Trophoblast cell (in vitro differentiated cells and primary cell): ENCODE data around the gene CNTNAP4.

Experiments used
- DNase-seq, 2 donors: peaks; one replicate each; pipeline ENCODE4 v3.0.0-alpha.2; 2016
- H2AFZ ChIP-seq: 2 replicates; pipeline ENCODE4 v1.6.1; 2013; ENCODE audit warnings: low read length, moderate library complexity, mild to moderate bottlenecking; ENCODE audit not compliant: insufficient read depth, poor library complexity
- H2AK5ac ChIP-seq: 2 replicates; pipeline ENCODE4 v1.6.1; 2013; ENCODE audit warnings: mild to moderate bottlenecking, low read length
- H2BK120ac ChIP-seq: 2 replicates; pipeline ENCODE4 v1.6.1; 2013; ENCODE audit warnings: low read length, mild to moderate bottlenecking, moderate library complexity; ENCODE audit not compliant: insufficient read depth, poor library complexity
- H2BK12ac ChIP-seq: 2 replicates; pipeline ENCODE4 v1.6.1; 2013; ENCODE audit warnings: mild to moderate bottlenecking, low read length, moderate library complexity
- H2BK5ac ChIP-seq: 2 replicates; pipeline ENCODE4 v1.6.1; 2013; ENCODE audit warnings: low read length, low read depth, moderate library complexity, mild to moderate bottlenecking; ENCODE audit not compliant: poor library complexity
- H3K14ac ChIP-seq: 2 replicates; pipeline ENCODE4 v1.6.1; 2013; ENCODE audit warnings: mild to moderate bottlenecking, low read length
- H3K18ac ChIP-seq: 2 replicates; pipeline ENCODE4 v1.6.1; 2013; ENCODE audit warnings: mild to moderate bottlenecking, low read length
- H3K23ac ChIP-seq: 2 replicates; pipeline ENCODE4 v1.6.1; 2013; ENCODE audit warnings: low read length
- H3K27ac ChIP-seq: 2 replicates; pipeline ENCODE4 v1.5.1; 2013; ENCODE audit warnings: low read depth, mild to moderate bottlenecking, inconsistent platforms, low read length, moderate library complexity
- H3K27me3 ChIP-seq: 2 replicates; pipeline ENCODE4 v1.6.1; 2013; ENCODE audit warnings: inconsistent platforms, mild to moderate bottlenecking, low read length, moderate library complexity; ENCODE audit not compliant: insufficient read depth
- H3K36me3 ChIP-seq, 2 experiments: 1 replicate in 1 of 2; 2 replicates in 1 of 2; pipeline ENCODE4 v1.6.1; 2013; ENCODE audit warnings: low read length in 2 of 2, mild to moderate bottlenecking in 2 of 2, moderate library complexity in 1 of 2; ENCODE audit not compliant: insufficient read depth in 2 of 2, control insufficient read depth in 1 of 2
- H3K4ac ChIP-seq: 2 replicates; pipeline ENCODE4 v1.6.1; 2013; ENCODE audit warnings: low read depth, mild to moderate bottlenecking, low read length, moderate library complexity
- H3K4me1 ChIP-seq, 2 experiments: 1 replicate in 1 of 2; 2 replicates in 1 of 2; pipeline ENCODE4 v1.6.1; 2013; ENCODE audit warnings: low read length in 2 of 2, mild to moderate bottlenecking in 2 of 2, moderate library complexity in 1 of 2; ENCODE audit not compliant: insufficient read depth in 2 of 2, control insufficient read depth in 1 of 2
- H3K4me2 ChIP-seq: 2 replicates; pipeline ENCODE4 v1.6.1; 2013; ENCODE audit warnings: inconsistent platforms, mild to moderate bottlenecking, low read length, moderate library complexity
- H3K4me3 ChIP-seq: 2 replicates; pipeline ENCODE4 v1.5.1; 2013; ENCODE audit warnings: mild to moderate bottlenecking, low read depth, low read length, inconsistent platforms
- H3K79me1 ChIP-seq: one replicate; pipeline ENCODE4 v1.6.1; 2013; ENCODE audit warnings: low read length
- H3K79me2 ChIP-seq: 2 replicates; pipeline ENCODE4 v1.6.1; 2013; ENCODE audit warnings: low read length, mild to moderate bottlenecking; ENCODE audit not compliant: control insufficient read depth, insufficient read depth, poor library complexity
- H3K9ac ChIP-seq: 2 replicates; pipeline ENCODE4 v1.6.1; 2013; ENCODE audit warnings: mild to moderate bottlenecking, low read length
- H3K9me3 ChIP-seq: 2 replicates; pipeline ENCODE4 v1.6.1; 2013; ENCODE audit warnings: low read depth, mild to moderate bottlenecking, control low read depth, inconsistent platforms, low read length; ENCODE audit not compliant: insufficient read depth
- H4K12ac ChIP-seq: 2 replicates; pipeline ENCODE4 v1.6.1; 2013; ENCODE audit warnings: low read depth, mild to moderate bottlenecking, low read length, moderate library complexity
- H4K8ac ChIP-seq: 2 replicates; pipeline ENCODE4 v1.6.1; 2013; ENCODE audit warnings: low read depth, mild to moderate bottlenecking, low read length, moderate library complexity
- H4K91ac ChIP-seq: one replicate; pipeline ENCODE4 v1.6.1; 2013; ENCODE audit warnings: low read depth, mild to moderate bottlenecking, low read length, moderate library complexity
- WGBS: extraction: QIAGEN DNeasy Blood & Tissue Kit; methylation state at CpG from one replicate; pipeline ENCODE4 v1.1.7; 2013; ENCODE audit warnings: missing lambda C conversion rate; ENCODE audit not compliant: insufficient read length, insufficient coverage; ENCODE audit errors: extremely low coverage; 5-methylcytosine and 5-hydroxymethylcytosine counted together

The CNTNAP4 gene

GRCh38 chr16:76539609-76540008 lies 262.4 kb downstream of the CNTNAP4 start:
- Histone ChIP-seq H4K91ac (no peak overlapping the region), H3K27me3 (no peaks in the 10 kb centered on the region), H4K8ac (no peak overlapping the region), H3K79me2 (no peaks in the 10 kb centered on the region), H3K36me3 (no peaks in the 10 kb centered on the region), H3K18ac (no peak overlapping the region), H3K4me3 (no peak overlapping the region), H2AFZ (no peak overlapping the region), H2AK5ac (no peak overlapping the region), H4K12ac (no peak overlapping the region), H3K4me1 (no peaks in the 10 kb centered on the region), H3K27ac (no peak overlapping the region), H3K9me3 (no peaks in the 10 kb centered on the region), H2BK12ac (no peak overlapping the region), H3K4me2 (no peak overlapping the region), H2BK5ac (no peak overlapping the region), H3K9ac (no peak overlapping the region), H3K4ac (no peak overlapping the region), H2BK120ac (no peak overlapping the region), H3K23ac (no peak overlapping the region), H3K14ac (no peak overlapping the region), H3K79me1 (no peaks in the 10 kb centered on the region)
- no CpG with 5 or more reads among the region's 3 CpGs for WGBS
- DNase-seq = no peak

DNA sequence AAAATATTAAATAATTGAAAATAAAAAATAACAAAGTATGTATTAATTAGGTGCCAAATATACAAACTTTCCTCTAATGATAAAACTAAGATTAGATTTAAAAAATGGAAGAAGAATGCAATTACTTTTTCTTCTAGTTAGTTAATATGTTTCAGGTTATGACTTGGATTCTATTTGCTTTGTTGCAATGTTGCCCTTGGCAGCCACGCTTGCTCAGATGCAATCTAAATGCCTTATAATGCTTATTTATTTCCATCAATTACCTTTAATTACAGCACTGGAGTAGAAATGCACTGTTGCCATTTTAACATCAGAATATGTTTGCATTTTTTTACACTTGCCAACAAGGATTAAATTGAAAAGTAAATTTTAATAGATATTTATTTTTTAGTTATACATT lies 263.9 kb downstream of the CNTNAP4 start:
- Histone ChIP-seq H2BK120ac (no peak overlapping the region), H3K4me3 (no peak overlapping the region), H3K9ac (no peak overlapping the region), H3K4ac (no peak overlapping the region), H3K36me3 (no peaks in the 10 kb centered on the region), H3K79me1 (no peaks in the 10 kb centered on the region), H2BK12ac (no peak overlapping the region), H4K91ac (no peak overlapping the region), H3K23ac (no peak overlapping the region), H3K14ac (no peak overlapping the region), H3K27ac (no peak overlapping the region), H2AFZ (no peak overlapping the region), H4K8ac (no peak overlapping the region), H4K12ac (no peak overlapping the region), H2AK5ac (no peak overlapping the region), H3K18ac (no peak overlapping the region), H3K27me3 (no peaks in the 10 kb centered on the region), H3K4me1 (no peaks in the 10 kb centered on the region), H3K4me2 (no peak overlapping the region), H2BK5ac (no peak overlapping the region), H3K79me2 (no peaks in the 10 kb centered on the region), H3K9me3 (no peaks in the 10 kb centered on the region)
- no CpG with 5 or more reads among the region's 1 CpG for WGBS
- DNase-seq = no peak

DNA sequence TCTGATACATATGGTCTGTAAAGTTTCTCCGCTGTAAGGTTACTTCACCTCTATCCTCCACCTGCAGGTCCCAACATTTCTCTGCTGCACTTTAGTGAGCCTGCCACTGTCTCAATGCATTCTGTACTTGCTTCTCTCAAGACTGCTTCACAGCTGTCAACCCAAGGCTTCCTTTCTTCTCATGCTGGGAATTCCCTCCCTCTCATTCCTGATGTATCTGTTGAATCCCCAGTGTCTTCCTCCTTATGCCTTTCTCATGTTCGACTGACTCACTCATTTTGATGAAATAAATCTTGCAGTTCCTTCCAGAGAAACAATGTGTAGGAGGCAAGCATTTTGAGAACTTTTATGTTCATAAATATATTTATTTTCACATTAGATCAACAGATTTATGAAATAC lies 288.3 kb downstream of the CNTNAP4 start:
- H3K4me2 ChIP-seq = no peak overlapping the region
- no peak overlapping the region for H4K8ac ChIP-seq
- H3K18ac ChIP-seq = no peak overlapping the region
- H4K12ac ChIP-seq = no peak overlapping the region
- no peaks in the 10 kb centered on the region for H3K79me2 ChIP-seq
- no peaks in the 10 kb centered on the region for H3K27me3 ChIP-seq
- no peak overlapping the region for H2BK12ac ChIP-seq
- H4K91ac ChIP-seq = no peak overlapping the region
- H3K4me1 ChIP-seq = no peaks in the 10 kb centered on the region
- no peak overlapping the region for H3K4me3 ChIP-seq
- H2BK120ac ChIP-seq = no peak overlapping the region
- no peak overlapping the region for H2AK5ac ChIP-seq
- H2BK5ac ChIP-seq = no peak overlapping the region
- H3K9ac ChIP-seq = no peak overlapping the region
- no peak overlapping the region for H2AFZ ChIP-seq
- no peak overlapping the region for H3K23ac ChIP-seq
- H3K36me3 ChIP-seq = no peaks in the 10 kb centered on the region
- no peak for DNase-seq
- no peak overlapping the region for H3K14ac ChIP-seq
- no CpG with 5 or more reads among the region's 2 CpGs for WGBS
- H3K79me1 ChIP-seq = no peaks in the 10 kb centered on the region
- H3K27ac ChIP-seq = no peak overlapping the region
- no peak overlapping the region for H3K4ac ChIP-seq
- H3K9me3 ChIP-seq = no peaks in the 10 kb centered on the region

- Histone ChIP-seq H3K9ac (no peak overlapping the region), H2BK12ac (no peak overlapping the region), H3K36me3 (no peaks in the 10 kb centered on the region), H3K18ac (no peak overlapping the region), H3K23ac (no peak overlapping the region), H2AK5ac (no peak overlapping the region), H4K91ac (no peak overlapping the region), H3K9me3 (no peaks in the 10 kb centered on the region), H3K4me3 (no peak overlapping the region), H4K8ac (no peak overlapping the region), H4K12ac (no peak overlapping the region), H3K14ac (no peak overlapping the region), H2BK120ac (no peak overlapping the region), H3K27ac (no peak overlapping the region), H3K4me2 (no peak overlapping the region), H3K79me2 (no peaks in the 10 kb centered on the region), H2BK5ac (no peak overlapping the region), H3K4me1 (no peaks in the 10 kb centered on the region), H3K4ac (no peak overlapping the region), H3K27me3 (no peaks in the 10 kb centered on the region), H2AFZ (no peak overlapping the region), H3K79me1 (no peaks in the 10 kb centered on the region)
- no peak for DNase-seq
- no CpG with 5 or more reads among the region's 3 CpGs for WGBS
Observed at GRCh38 chr16:76571755-76572154, 294.6 kb downstream of the CNTNAP4 start.
